ENCODE data around the gene MCFD2.
"Not testable (repeated sequence)": the region's sequence is repeated elsewhere in the genome, so short reads cannot be mapped to it uniquely, and the experiment has no call there.

The MCFD2 gene

GRCh38 chr2:46902465-46902864, 13.1 kb downstream of the MCFD2 start:
- no peak for DNase-seq (ENCODE audit: low read depth, low spot score)

GRCh38 chr2:46901611-46902010, 14.0 kb downstream of the MCFD2 start:
- no peak for DNase-seq (ENCODE audit: low read depth, low spot score)

- DNase-seq (ENCODE audit: low read depth, low spot score), result no peak
These were observed 15.2 kb downstream of the MCFD2 start for GRCh38 chr2:46900381-46900780.

- DNase-seq (ENCODE audit: low read depth, low spot score), result no peak
These were observed 16.6 kb downstream of the MCFD2 start for GRCh38 chr2:46899053-46899452.

- no peak for DNase-seq (ENCODE audit: low read depth, low spot score)
These were observed 17.6 kb downstream of the MCFD2 start for GRCh38 chr2:46898024-46898423.

- no peak for DNase-seq (ENCODE audit: low read depth, low spot score)
These were observed 22.2 kb downstream of the MCFD2 start for GRCh38 chr2:46893269-46893939.

- no peak for DNase-seq (ENCODE audit: low read depth, low spot score)
These were observed 23.6 kb downstream of the MCFD2 start for GRCh38 chr2:46891956-46892553.

- no peak for DNase-seq (ENCODE audit: low read depth, low spot score)
These were observed 27.1 kb downstream of the MCFD2 start for GRCh38 chr2:46888421-46888952.

GRCh38 chr2:46887028-46887885, 28.3 kb downstream of the MCFD2 start:
- DNase-seq (ENCODE audit: low read depth, low spot score), result peak; percentile 76

- no peak for DNase-seq (ENCODE audit: low read depth, low spot score)
These were observed 29.2 kb downstream of the MCFD2 start for GRCh38 chr2:46886268-46887027.

GRCh38 chr2:46885376-46885775, 30.2 kb downstream of the MCFD2 start:
- DNase-seq (ENCODE audit: low read depth, low spot score), result no peak

GRCh38 chr2:46879511-46879910, 36.1 kb downstream of the MCFD2 start:
- no peak for DNase-seq (ENCODE audit: low read depth, low spot score)

- peak; percentile 57 for DNase-seq (ENCODE audit: low read depth, low spot score)
These were observed 36.7 kb downstream of the MCFD2 start for GRCh38 chr2:46878886-46879285.

GRCh38 chr2:46878240-46878877, 37.2 kb downstream of the MCFD2 start:
- no peak for DNase-seq (ENCODE audit: low read depth, low spot score)

- DNase-seq (ENCODE audit: low read depth, low spot score), result no peak
These were observed 37.9 kb downstream of the MCFD2 start for GRCh38 chr2:46877619-46878113.

GRCh38 chr2:46876741-46877384, 38.7 kb downstream of the MCFD2 start:
- DNase-seq (ENCODE audit: low read depth, low spot score), result no peak

- not testable (repeated sequence) for DNase-seq (ENCODE audit: low read depth, low spot score)
These were observed 39.5 kb downstream of the MCFD2 start for GRCh38 chr2:46875962-46876689.

GRCh38 chr2:46875226-46875899, 40.2 kb downstream of the MCFD2 start:
- DNase-seq (ENCODE audit: low read depth, low spot score), result no peak

All from ELF-1 (cell line).